Ovary (tissue), 3 donors: ENCODE results near the gene NBPF4.
"Not testable (repeated sequence)": the region's sequence is repeated elsewhere in the genome, so short reads cannot be mapped to it uniquely, and the experiment has no call there.

Experiments used
- CTCF ChIP-seq, 3 donors: fragments of 450-650 bp in 2 of 3; fragments of 200-600 bp in 1 of 3; IDR thresholded peaks; one replicate each; pipeline versions ENCODE4 v1.5.1 to v1.8.0; 2016 to 2022; ENCODE audit warnings: antibody characterized with exemption in 3 of 3, mild to moderate bottlenecking in 1 of 3
- EP300 ChIP-seq: sonication (generic); formaldehyde crosslinking; IDR thresholded peaks from one replicate; pipeline ENCODE4 v1.6.1; 2017; ENCODE audit warnings: antibody characterized with exemption
- POLR2A ChIP-seq: fragments of 450-650 bp; IDR thresholded peaks from one replicate; pipeline ENCODE4 v1.6.1; 2017; ENCODE audit warnings: antibody characterized with exemption, mild to moderate bottlenecking, moderate library complexity
- donor health status: DM: no; HTN: no; CAD: no.

GRCh38 chr1:108217515-108218174, 26.2 kb downstream of the NBPF4 start:
- TF ChIP-seq CTCF (IDR thresholded peaks at IDR 0.05); POLR2A; EP300: not testable (repeated sequence)
